Erythroblast (primary cell): ENCODE measurements around the gene MZT1.

ENCODE experiments used
- GATA1 ChIP-seq: IDR thresholded peaks from 2 replicates; pipeline ENCODE4 v1.6.1; 2011; ENCODE audit warnings: low read depth, mild to moderate bottlenecking, control low read depth, low read length, moderate library complexity
- POLR2A ChIP-seq: IDR thresholded peaks from 2 replicates; pipeline ENCODE4 v1.6.1; 2011; ENCODE audit warnings: mild to moderate bottlenecking, low read length

DNA sequence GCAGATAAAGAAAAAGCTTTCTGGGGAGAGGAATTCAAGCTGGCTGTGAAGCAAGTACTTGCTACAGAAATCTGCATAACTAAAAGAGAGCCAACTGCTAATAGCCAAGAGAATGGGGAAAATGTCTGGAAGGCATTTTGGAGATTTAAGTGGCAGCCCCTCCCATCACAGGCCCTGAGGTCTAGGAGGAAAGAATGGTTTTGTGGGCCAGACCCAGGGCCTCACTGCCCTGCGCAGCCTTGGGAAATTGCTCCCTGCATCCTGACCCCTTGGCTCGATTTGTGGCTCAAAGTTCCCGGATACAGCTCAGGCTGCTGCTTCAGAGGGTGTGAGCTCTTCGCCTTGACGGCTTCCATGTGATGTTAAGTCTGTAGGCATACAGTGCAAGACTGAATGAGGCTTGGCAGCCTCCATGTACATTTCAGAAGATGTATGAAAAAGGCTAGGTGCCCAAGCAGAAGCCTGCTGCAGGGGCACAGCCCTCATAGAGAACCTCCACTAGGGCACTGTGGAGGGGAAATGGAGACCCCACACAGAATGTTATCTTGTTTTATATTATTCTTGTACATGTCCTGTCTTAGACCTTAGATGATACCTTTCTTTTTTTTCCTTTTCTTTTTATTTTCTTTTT lies 34.4 kb downstream of the MZT1 start:
- TF ChIP-seq POLR2A (no peak), GATA1 (no peak)
